HG02884 (cell line): Measurements from ENCODE around the gene ILDR1.
A peak's percentile ranks its signal among the peaks of the same experiment; 100 is the strongest.

Source experiments
- ATAC-seq: cut with Tn5 transposase; IDR thresholded peaks from one replicate; pipeline ENCODE4 v1.9.1; 2021; ENCODE audit warnings: mild to moderate bottlenecking, moderate library complexity; ENCODE audit not compliant: unreplicated experiment

ILDR1 gene

DNA sequence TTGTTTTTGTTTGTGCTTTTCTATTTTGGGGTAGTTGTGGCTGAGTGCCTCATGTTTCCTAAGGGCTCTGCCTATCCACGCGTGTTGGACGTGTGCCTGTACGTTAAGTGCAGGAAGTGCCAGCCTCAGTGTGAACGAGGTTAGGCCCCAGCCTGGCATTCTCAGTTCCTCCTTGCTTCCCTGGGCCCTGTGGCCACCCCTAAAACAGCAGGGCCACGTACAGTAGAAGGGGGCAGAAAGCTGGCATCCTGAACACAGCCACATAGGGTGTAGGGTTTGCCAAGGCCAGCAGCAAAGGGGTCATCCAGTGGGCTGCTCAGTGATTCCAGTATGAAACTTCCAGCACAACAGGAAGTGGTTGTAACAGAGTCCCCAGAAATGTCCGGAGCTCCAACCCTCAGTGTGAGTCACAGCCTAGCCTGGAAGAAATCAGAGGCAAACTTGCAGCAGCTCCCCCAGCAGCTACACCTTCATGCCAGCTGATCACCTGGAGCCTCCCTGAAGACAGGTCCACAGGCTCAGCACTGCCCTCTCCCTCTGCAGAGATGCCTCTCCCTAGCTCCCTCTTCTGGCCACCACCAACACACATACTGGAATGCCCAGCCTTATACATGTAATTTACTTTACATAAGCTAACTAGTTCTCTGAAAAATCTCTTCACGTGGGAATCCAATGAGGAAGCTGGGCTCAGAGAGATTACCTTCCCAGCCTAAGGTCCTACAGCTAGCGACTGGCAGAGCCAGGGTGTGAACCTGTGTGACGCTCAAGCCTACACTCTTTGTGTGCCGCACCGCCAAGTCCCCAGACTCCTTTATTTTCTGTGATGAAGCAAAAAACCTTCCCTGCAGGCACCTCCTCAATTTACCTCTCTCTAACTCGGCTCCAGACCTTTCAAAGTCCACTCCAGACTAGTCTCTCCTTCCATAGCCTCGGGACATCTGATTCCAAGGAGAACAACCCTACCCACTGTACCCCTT, 26.6 kb downstream of the ILDR1 start:
- ATAC-seq = no peak

GRCh38 chr3:121994551-121994950, 27.5 kb downstream of the ILDR1 start:
- no peak for ATAC-seq

DNA sequence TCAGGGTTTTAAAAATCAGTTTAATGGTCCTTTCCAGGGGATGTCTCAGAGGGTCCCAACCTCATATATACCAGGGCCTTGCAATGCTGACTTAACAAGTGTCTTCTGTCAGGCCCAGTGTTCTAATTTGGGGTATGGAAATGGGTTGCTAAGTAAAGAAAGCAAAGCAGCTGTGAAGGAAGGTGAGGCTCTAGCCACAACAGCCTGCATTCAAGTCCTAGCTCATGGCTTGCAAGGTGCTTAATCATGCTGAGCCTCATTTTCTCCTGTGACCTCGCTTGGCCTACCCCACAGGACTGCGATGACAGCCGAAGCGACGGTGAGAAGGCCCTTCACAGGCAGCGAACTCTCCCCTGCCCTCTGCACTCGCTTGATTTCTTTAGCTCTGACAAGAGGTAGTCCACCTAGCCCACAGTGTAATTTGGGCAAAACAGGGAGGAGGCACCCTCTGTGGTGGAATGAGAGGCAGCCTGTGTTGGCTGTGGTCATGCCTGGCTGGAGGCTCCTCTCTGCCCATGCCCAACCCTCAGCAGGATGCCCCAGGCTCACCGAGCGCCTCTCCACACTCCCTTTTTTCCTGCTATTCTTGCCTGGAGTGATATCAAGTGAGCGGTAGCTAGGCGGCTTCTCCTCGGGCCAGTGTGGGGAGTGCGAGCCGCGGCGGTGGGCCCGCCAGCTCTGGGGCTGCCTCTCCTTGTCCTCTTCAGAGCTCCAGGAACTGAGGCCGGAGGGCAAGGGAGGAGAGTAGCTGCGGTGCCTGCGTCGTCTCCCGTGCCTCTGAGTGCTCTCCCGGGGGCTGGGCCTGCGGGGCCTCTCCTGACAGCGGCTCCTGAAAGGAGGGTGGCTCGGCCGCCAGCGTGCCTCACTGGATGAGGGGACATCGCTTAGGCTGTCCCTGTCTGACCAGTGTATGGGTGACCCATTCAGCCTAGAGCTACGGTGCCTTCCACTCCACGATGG, 29.2 kb downstream of the ILDR1 start:
- ATAC-seq = peak; percentile 64

DNA sequence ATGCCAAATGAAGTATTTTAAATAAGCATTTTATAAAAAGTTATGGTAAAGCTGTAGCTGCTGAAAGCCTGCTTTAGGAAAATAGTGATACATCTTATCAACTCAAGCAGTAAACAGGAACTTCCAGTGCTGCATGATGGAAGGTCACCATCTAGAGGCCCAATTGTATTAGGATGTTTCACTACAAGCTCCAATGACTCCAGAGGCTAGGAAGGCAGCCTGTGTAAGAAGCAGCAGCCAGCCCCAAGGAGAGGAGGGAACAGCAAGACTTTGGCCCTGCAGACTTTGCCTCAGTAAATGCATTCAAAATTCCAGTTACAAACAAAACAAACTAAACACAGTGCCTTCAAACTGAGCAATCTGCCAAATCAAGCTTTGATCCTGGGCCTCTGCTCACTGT, 32.1 kb downstream of the ILDR1 start:
- ATAC-seq = no peak

DNA sequence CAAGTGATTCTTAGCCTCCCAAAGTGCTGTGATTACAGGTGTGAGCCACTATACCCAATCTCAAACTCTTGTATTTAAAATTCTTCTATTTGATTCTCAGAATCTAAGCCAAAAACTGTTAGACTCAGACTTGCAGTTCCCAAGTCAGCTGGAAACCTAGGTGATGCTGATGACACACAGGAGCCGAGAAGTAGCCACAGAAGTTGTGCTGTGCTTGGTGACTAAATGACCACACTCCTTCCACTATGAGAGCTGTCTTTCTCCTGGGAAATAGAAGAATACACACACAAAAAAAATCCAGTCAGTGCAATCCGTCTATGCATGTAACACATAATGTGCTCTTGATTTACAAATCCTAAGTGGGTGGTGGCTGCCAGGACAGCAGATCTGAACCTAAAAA, 33.9 kb downstream of the ILDR1 start:
- no peak for ATAC-seq

- no peak for ATAC-seq
Observed at GRCh38 chr3:121985846-121986245, 36.2 kb downstream of the ILDR1 start.

DNA sequence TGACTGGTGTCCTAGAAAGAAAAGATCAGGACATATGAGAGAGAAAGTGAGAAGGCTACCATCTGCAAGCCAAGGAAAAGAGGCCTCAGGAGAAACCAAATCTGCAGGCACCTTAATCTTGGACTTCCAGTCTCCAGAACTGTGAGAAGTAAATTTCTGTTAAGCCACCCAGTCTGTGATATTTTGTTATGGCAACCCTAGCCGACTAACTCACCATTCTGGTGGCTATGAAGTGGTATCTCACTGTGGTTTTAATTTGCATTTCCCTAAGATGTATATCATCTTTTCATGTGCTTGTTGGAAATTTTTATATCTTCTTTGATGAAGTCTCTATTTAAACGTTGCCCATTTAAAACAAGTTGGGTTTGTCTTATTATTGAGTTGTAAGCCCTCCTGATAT, 40.6 kb downstream of the ILDR1 start:
- no peak for ATAC-seq

DNA sequence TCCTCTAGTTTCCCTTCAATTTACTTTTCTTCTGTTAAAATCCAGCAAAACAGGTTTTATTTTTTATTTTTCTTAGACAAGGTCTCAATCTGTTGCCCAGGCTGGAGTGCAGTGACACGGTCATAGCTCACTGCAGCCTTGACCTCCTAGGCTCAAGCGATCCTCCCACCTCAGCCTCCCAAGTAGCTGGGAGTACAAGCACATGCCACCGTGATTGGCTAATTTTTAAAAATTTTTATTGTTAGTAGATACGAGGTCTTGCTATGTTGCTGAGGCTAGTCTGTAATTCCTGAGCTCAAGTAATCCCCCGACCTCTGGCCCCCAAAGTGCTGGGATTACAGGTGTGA, 41.6 kb downstream of the ILDR1 start:
- ATAC-seq = no peak

DNA sequence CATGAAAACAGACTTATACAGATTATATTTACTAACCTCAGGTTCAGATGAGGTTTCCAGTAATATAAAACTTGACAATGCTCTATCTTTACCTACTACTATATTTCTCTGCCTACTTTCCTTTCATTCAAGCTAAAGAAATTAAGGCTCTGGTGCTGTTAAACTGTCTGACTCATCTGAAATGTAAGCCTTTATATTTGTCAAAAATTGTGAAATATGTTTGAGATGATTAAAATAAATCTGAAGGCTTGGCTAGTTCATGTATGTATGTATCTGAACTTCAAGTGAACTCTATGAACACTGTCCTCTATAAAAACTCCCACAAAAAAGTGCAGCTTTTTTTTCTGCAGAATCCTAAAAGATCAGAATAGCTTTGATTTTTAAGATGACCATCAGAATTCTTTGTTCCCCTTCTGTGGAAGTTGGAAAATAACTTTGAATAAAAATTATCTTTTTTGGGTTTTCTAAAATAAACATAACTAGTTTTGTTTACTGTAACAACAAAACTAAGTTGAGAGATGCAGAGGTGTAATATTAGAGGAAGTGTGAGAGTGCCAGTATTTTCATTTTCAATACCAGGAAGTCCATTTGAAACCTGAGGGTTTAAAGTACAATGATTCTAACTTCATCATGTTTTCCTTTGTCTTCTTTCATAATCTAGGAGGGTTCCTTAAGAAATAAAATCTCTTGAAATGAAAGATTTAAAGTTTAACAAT, 42.2 kb downstream of the ILDR1 start:
- no peak for ATAC-seq

DNA sequence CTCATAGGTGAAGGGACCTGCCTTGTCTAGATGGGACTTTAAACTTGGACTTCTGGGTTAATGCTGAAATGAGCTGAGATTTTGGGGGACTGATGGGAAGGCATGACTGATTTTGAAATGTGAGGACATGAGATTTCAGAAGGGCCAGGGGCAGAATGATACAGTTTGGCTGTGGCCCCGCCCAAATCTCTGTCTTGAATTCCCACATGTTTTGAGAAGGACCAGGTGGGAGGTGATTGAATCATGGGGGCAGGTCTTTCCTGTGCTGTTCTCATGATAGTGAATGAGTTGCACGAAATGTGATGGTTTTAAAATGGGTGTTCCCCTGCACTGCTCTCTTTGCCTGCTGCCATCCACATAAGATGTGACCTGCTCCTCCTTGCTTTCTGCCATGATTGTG, 42.8 kb downstream of the ILDR1 start:
- no peak for ATAC-seq

GRCh38 chr3:121976727-121977126, 45.3 kb downstream of the ILDR1 start:
- ATAC-seq = no peak

- no peak for ATAC-seq
Observed at GRCh38 chr3:121975702-121976302, 46.2 kb downstream of the ILDR1 start.

- ATAC-seq = no peak
Observed at GRCh38 chr3:121974601-121975111, 47.4 kb downstream of the ILDR1 start.

DNA sequence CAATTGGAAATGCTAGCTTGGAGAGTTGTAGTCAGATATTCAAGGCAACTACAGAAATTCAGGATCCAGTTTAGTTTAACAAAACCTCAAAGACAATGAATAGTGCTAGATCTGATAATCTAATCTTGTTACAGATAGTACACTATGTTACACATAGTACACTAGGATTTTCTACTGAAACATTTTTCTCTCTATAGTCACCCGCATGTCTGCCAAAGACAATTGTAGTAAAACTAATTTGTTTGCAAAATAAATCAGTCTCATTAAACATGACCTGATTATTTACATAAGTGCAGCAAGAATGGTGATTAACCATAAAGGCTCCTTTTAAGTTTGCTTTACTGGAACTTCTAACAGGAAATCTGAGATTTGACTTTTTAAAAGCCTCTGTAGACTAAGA, 52.0 kb downstream of the ILDR1 start:
- no peak for ATAC-seq

DNA sequence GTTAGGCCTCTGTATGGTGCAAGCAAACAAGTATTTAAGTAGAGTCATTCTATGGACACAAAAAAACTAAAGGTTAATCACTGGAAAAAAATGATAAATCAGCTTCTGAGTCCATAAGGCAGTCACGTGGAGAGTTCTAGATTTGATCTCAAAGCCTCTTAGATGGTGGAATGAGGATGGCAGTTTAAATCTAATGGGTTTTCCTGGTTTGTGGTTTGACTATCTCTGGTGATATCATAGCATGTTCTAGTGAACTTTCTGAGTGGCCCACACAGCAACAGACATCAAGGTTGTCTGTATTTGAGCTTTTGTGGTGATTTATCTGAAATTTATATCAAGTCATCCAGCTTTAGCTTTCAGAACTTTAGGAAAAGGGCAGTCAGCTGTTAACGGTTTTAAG, 52.4 kb downstream of the ILDR1 start:
- no peak for ATAC-seq

DNA sequence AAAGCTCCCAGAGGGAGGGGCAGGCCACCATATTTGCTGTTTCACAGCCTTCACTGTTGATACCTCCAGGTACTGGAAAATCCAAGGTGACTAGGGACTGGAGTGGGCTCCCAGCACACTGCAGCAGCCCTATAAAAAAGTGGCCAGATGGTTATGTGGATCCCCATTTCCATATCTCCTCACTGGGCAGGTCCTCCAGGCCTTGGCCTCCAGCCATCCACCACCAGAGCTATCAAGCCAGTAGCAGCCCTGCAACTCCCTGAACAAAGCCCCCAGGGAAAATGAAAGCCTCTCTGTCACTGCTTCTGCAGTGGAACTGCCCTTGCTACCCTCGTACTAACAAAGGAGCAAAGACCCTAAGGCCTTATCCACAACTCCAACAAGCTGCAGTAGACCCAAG, 58.4 kb downstream of the ILDR1 start:
- ATAC-seq = no peak

GRCh38 chr3:121962443-121962842, 59.6 kb downstream of the ILDR1 start:
- no peak for ATAC-seq

DNA sequence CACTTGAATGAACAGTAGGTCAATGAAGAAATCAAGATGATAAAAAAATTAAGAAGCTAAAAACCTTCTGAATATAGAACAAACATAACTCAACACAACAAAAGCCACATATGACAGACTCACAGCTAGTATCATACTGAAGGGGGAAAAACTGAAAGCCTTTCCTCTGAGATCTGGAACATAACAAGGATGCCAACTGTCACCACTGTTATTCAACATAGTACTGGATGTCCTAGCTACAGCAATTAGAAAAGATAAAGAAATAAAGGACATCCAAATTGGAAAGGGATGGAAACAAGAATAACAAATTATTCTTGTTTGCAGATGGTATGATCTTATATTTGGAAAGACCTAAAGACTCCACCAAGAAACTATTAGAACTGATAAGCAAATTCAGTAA, 60.8 kb downstream of the ILDR1 start:
- ATAC-seq = no peak

- no peak for ATAC-seq
Observed at GRCh38 chr3:121958801-121959200, 63.2 kb downstream of the ILDR1 start.

DNA sequence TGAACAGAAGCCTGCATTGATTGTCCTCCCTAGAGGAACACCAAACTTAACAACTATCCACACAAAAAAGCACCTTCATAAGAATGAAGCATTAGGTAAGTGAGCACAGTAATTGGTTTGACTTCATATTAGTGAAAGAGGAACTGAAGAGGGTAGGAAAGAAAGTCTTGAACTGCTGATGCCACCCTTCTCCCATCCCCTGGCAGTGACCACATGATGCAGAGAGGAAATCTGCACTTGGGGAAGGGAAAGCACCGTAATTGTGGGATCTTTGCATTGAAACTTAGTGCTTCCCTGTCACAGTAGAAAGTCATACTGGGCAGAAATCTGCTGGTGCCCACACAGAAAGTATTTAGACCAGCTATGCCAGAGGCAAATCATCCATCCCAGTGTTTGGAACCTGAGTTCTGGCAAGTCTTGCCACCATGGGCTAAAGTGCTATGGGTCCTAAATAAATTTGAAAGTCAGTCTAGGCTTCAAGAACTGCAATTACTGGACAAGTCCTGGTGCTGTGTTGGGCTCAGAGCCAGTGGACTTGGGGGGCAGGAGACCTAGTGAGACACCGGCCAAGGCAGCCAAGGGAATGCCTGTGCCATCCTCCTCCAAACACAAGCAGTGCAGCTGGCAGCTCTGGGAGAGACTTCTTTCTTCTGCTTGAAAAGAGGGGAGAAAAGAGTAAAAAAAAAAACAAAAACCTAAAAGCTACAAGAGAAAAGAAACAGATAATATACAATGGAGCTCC, 64.2 kb downstream of the ILDR1 start:
- ATAC-seq = no peak
